ENCODE results near the gene MAPK1IP1L.
"Not testable (repeated sequence)": the region's sequence is repeated elsewhere in the genome, so short reads cannot be mapped to it uniquely, and the experiment has no call there.

MAPK1IP1L gene

GRCh38 chr14:55059333-55059732 is 7.9 kb downstream of the MAPK1IP1L start:
- Histone ChIP-seq H3K9me2 (replicated peaks; ENCODE audit: insufficient read depth, low read length) (no peaks in the 10 kb centered on the region), H3K4me2 (ENCODE audit: low read depth, low read length) (no peak overlapping the region), H3F3A (ENCODE audit: insufficient read depth, low read length) (no peaks in the 10 kb centered on the region), H3K9ac (ENCODE audit: low read length) (no peak overlapping the region), H3K4me3 (ENCODE audit: low read length) (no peak overlapping the region), H3K27ac (ENCODE audit: low read length) (no peak overlapping the region), H2AFZ (ENCODE audit: low read length) (no peak overlapping the region), H3K79me2 (ENCODE audit: low read length) (peaks cover 69% of the 10 kb centered on the region), H3K36me3 (replicated peaks; ENCODE audit: insufficient read depth, low read length) (no peaks in the 10 kb centered on the region), H3K9me3 (replicated peaks; ENCODE audit: insufficient read depth, low read length) (no peaks in the 10 kb centered on the region), H4K20me1 (ENCODE audit: insufficient read depth, low read length) (peaks cover 7% of the 10 kb centered on the region; the same call in 1 of the 2 replicates), H3K4me1 (ENCODE audit: low read length) (no peaks in the 10 kb centered on the region), H3K27me3 (replicated peaks; ENCODE audit: insufficient read depth, low read length) (no peaks in the 10 kb centered on the region)
- TF ChIP-seq EZH2phosphoT487 (IDR thresholded peaks at IDR 0.05; ENCODE audit: low read length) (no peak), EZH2 (optimal IDR thresholded peaks at IDR 0.05; ENCODE audit: low read depth, low read length) (no peak), CTCF (IDR thresholded peaks at IDR 0.05; ENCODE audit: low read length) (no peak)
- no peak for DNase-seq

GRCh38 chr14:55062517-55063351 is 11.3 kb downstream of the MAPK1IP1L start:
- Histone ChIP-seq H4K20me1 (ENCODE audit: insufficient read depth, low read length) (no peaks in the 10 kb centered on the region), H3K4me3 (ENCODE audit: low read length) (no peak overlapping the region), H3F3A (ENCODE audit: insufficient read depth, low read length) (no peaks in the 10 kb centered on the region), H3K9me3 (replicated peaks; ENCODE audit: insufficient read depth, low read length) (no peaks in the 10 kb centered on the region), H3K79me2 (ENCODE audit: low read length) (peaks cover 36% of the 10 kb centered on the region), H3K27ac (ENCODE audit: low read length) (no peak overlapping the region), H3K9me2 (replicated peaks; ENCODE audit: insufficient read depth, low read length) (no peaks in the 10 kb centered on the region), H2AFZ (ENCODE audit: low read length) (no peak overlapping the region), H3K27me3 (replicated peaks; ENCODE audit: insufficient read depth, low read length) (no peaks in the 10 kb centered on the region), H3K4me2 (ENCODE audit: low read depth, low read length) (no peak overlapping the region), H3K9ac (ENCODE audit: low read length) (no peak overlapping the region), H3K36me3 (replicated peaks; ENCODE audit: insufficient read depth, low read length) (no peaks in the 10 kb centered on the region), H3K4me1 (ENCODE audit: low read length) (no peaks in the 10 kb centered on the region)
- TF ChIP-seq CTCF (IDR thresholded peaks at IDR 0.05; ENCODE audit: low read length) (no peak), EZH2phosphoT487 (IDR thresholded peaks at IDR 0.05; ENCODE audit: low read length) (no peak), EZH2 (optimal IDR thresholded peaks at IDR 0.05; ENCODE audit: low read depth, low read length) (no peak)
- DNase-seq, result no peak

- not testable (repeated sequence) for H3K4me1 ChIP-seq (ENCODE audit: low read length); H3K9me2 ChIP-seq (replicated peaks; ENCODE audit: insufficient read depth, low read length); H3F3A ChIP-seq (ENCODE audit: insufficient read depth, low read length); H2AFZ ChIP-seq (ENCODE audit: low read length); H4K20me1 ChIP-seq (ENCODE audit: insufficient read depth, low read length); H3K9ac ChIP-seq (ENCODE audit: low read length); H3K9me3 ChIP-seq (replicated peaks; ENCODE audit: insufficient read depth, low read length); H3K36me3 ChIP-seq (replicated peaks; ENCODE audit: insufficient read depth, low read length); H3K27me3 ChIP-seq (replicated peaks; ENCODE audit: insufficient read depth, low read length); H3K27ac ChIP-seq (ENCODE audit: low read length); H3K4me3 ChIP-seq (ENCODE audit: low read length); H3K4me2 ChIP-seq (ENCODE audit: low read depth, low read length); DNase-seq
- H3K79me2 ChIP-seq (ENCODE audit: low read length), result peaks cover 18% of the 10 kb centered on the region
These were observed 13.4 kb downstream of the MAPK1IP1L start for GRCh38 chr14:55064896-55065295.

- H3K36me3 ChIP-seq (replicated peaks; ENCODE audit: insufficient read depth, low read length), result no peaks in the 10 kb centered on the region
- H3F3A ChIP-seq (ENCODE audit: insufficient read depth, low read length), result no peaks in the 10 kb centered on the region
- H3K4me3 ChIP-seq (ENCODE audit: low read length), result no peak overlapping the region
These were observed 14.0 kb downstream of the MAPK1IP1L start for GRCh38 chr14:55065411-55065810.

More at GRCh38 chr14:55065411-55065810, 14.0 kb downstream of the MAPK1IP1L start:
- Histone ChIP-seq H3K27me3 (replicated peaks; ENCODE audit: insufficient read depth, low read length) (no peaks in the 10 kb centered on the region), H3K27ac (ENCODE audit: low read length) (no peak overlapping the region), H3K79me2 (ENCODE audit: low read length) (peaks cover 16% of the 10 kb centered on the region), H3K9ac (ENCODE audit: low read length) (no peak overlapping the region), H3K4me2 (ENCODE audit: low read depth, low read length) (no peak overlapping the region), H3K9me3 (replicated peaks; ENCODE audit: insufficient read depth, low read length) (no peaks in the 10 kb centered on the region), H3K4me1 (ENCODE audit: low read length) (no peaks in the 10 kb centered on the region), H2AFZ (ENCODE audit: low read length) (no peak overlapping the region), H4K20me1 (ENCODE audit: insufficient read depth, low read length) (no peaks in the 10 kb centered on the region), H3K9me2 (replicated peaks; ENCODE audit: insufficient read depth, low read length) (no peaks in the 10 kb centered on the region)
- no peak for TF ChIP-seq EZH2 (optimal IDR thresholded peaks at IDR 0.05; ENCODE audit: low read depth, low read length)
- TF ChIP-seq EZH2phosphoT487 (IDR thresholded peaks at IDR 0.05; ENCODE audit: low read length), result no peak
- TF ChIP-seq CTCF (IDR thresholded peaks at IDR 0.05; ENCODE audit: low read length), result no peak
- DNase-seq, result no peak

Data from MM.1S (cell line).